Endothelial cell of umbilical vein (primary cell): ENCODE measurements around the gene ST6GALNAC2. TPM values are rescaled to one million over a fixed set of nuclear protein-coding genes. Genes with fewer than 3 reads are reported as not detected.
"Not testable (repeated sequence)": the region's sequence is repeated elsewhere in the genome, so short reads cannot be mapped to it uniquely, and the experiment has no call there.

Experiments
- BruUV-seq: library from RNA; stranded (reverse); fragments of 400-500 nt; replicated peaks from 2 replicates; lab custom pipeline; 2021; lab: Mats Ljungman, UMichigan
- CTCF ChIA-PET: fragments of 300-600, 350-600 bp; sonication (Branson Sonifier 250); formaldehyde crosslinking; loops from one replicate; lab custom pipeline; 2021; ENCODE audit warnings: antibody characterized with exemption, inconsistent platforms; lab: Charles Lee
- POLR2A ChIA-PET: fragments of 300-600, 350-600 bp; sonication (Branson Sonifier 250); formaldehyde crosslinking; loops from one replicate; lab custom pipeline; 2021; ENCODE audit warnings: antibody characterized with exemption, inconsistent platforms; lab: Charles Lee
- DNase-seq: peaks from one replicate; pipeline ENCODE4 v3.0.0-alpha.2; 2011; ENCODE audit warnings: low read depth, low spot score
- FAIRE-seq: peaks from 2 replicates; lab custom pipeline; 2011; peaks lifted over from hg19 to GRCh38; lab: Jason Lieb, UNC
- H2AFZ ChIP-seq: 2 replicates; pipeline ENCODE4 v1.6.0; 2012; ENCODE audit warnings: low read depth, low read length, control low read depth, inconsistent platforms
- H3K27ac ChIP-seq: 2 replicates; pipeline ENCODE4 v1.5.1; 2011; ENCODE audit warnings: low read depth, mild to moderate bottlenecking, control low read depth, low read length, moderate library complexity; ENCODE audit not compliant: insufficient read depth
- H3K27me3 ChIP-seq, 2 experiments: 2 replicates each; pipeline versions ENCODE4 v1.6.0 to v1.6.1; 2011; ENCODE audit warnings: low read length in 2 of 2, mixed read lengths in 1 of 2; ENCODE audit not compliant: control insufficient read depth in 2 of 2, insufficient read depth in 2 of 2
- H3K36me3 ChIP-seq, 2 experiments: 2 replicates in 1 of 2; 3 replicates in 1 of 2; pipeline ENCODE4 v1.5.1; 2011; ENCODE audit warnings: low read length in 2 of 2, mild to moderate bottlenecking in 1 of 2, moderate library complexity in 1 of 2; ENCODE audit not compliant: control insufficient read depth in 2 of 2, insufficient read depth in 2 of 2; ENCODE audit errors: extremely low read depth in 1 of 2
- H3K4me1 ChIP-seq: 3 replicates; pipeline ENCODE4 v1.5.1; 2011; ENCODE audit warnings: mild to moderate bottlenecking, low read length; ENCODE audit not compliant: control insufficient read depth, insufficient read depth; ENCODE audit errors: extremely low read depth
- H3K4me2 ChIP-seq: 2 replicates; pipeline ENCODE4 v1.6.1; 2011; ENCODE audit warnings: low read length, control low read depth, mixed read lengths; ENCODE audit not compliant: insufficient read depth
- H3K4me3 ChIP-seq, 3 experiments: fragments of 200-600 bp in 1 of 3; sonication (generic), shearing (Covaris generic) in 1 of 3; replicated peaks in 1 of 3; 2 replicates each; pipeline ENCODE4 v1.5.1; 2011 to 2016; ENCODE audit warnings: control low read depth in 3 of 3, low read length in 3 of 3, mild to moderate bottlenecking in 2 of 3, inconsistent platforms in 1 of 3, low read depth in 1 of 3, moderate library complexity in 1 of 3; ENCODE audit not compliant: insufficient read depth in 1 of 3
- H3K79me2 ChIP-seq: 2 replicates; pipeline ENCODE4 v1.6.0; 2012; ENCODE audit warnings: low read length, inconsistent platforms; ENCODE audit not compliant: control insufficient read depth, insufficient read depth
- H3K9ac ChIP-seq: replicated peaks from 2 replicates; pipeline ENCODE3; 2011; ENCODE audit warnings: low read length, control low read depth; ENCODE audit not compliant: insufficient read depth; ENCODE audit errors: extremely low read depth
- H3K9me1 ChIP-seq: replicated peaks from 3 replicates; pipeline ENCODE4 v1.6.0; 2011; ENCODE audit warnings: mild to moderate bottlenecking, low read length; ENCODE audit not compliant: control insufficient read depth, insufficient read depth; ENCODE audit errors: extremely low read depth
- H3K9me3 ChIP-seq: replicated peaks from 2 replicates; pipeline ENCODE4 v1.5.1; 2012; ENCODE audit warnings: low read length, inconsistent platforms; ENCODE audit not compliant: control insufficient read depth, insufficient read depth
- H4K20me1 ChIP-seq: replicated peaks from 2 replicates; pipeline ENCODE3; 2011; ENCODE audit warnings: mild to moderate bottlenecking, low read length; ENCODE audit not compliant: control insufficient read depth, insufficient read depth; ENCODE audit errors: extremely low read depth
- EZH2 ChIP-seq: IDR thresholded peaks from 2 replicates; pipeline ENCODE4 v1.6.1; 2012; ENCODE audit warnings: borderline replicate concordance, low read depth, mild to moderate bottlenecking, moderate library complexity, low read length, inconsistent platforms; ENCODE audit not compliant: severe bottlenecking
- FOS ChIP-seq: IDR thresholded peaks from 2 replicates; pipeline ENCODE4 v1.6.1; 2011; ENCODE audit warnings: mild to moderate bottlenecking, low read length, moderate library complexity, borderline replicate concordance; ENCODE audit not compliant: insufficient read depth
- GATA2 ChIP-seq: IDR thresholded peaks from 2 replicates; pipeline ENCODE4 v1.7.0; 2011; ENCODE audit warnings: low read depth, mild to moderate bottlenecking, moderate library complexity, mixed read lengths, low read length; ENCODE audit not compliant: insufficient read length, insufficient read depth
- JUN ChIP-seq: IDR thresholded peaks from 2 replicates; pipeline ENCODE4 v1.6.1; 2011; ENCODE audit warnings: borderline replicate concordance, low read depth; ENCODE audit not compliant: insufficient read length, insufficient read depth
- MYC ChIP-seq: IDR thresholded peaks from one replicate; pipeline ENCODE4 v1.6.1; 2011; ENCODE audit warnings: mild to moderate bottlenecking, low read depth, low read length
- POLR2A ChIP-seq: IDR thresholded peaks from 2 replicates; pipeline ENCODE4 v1.6.1; 2012; ENCODE audit warnings: low read depth, mild to moderate bottlenecking, control low read depth, low read length
- POLR2AphosphoS5 ChIP-seq: IDR thresholded peaks from 2 replicates; pipeline ENCODE4 v1.6.1; 2012; ENCODE audit warnings: low read depth, mild to moderate bottlenecking, control low read depth, low read length, moderate library complexity; ENCODE audit not compliant: insufficient read depth
- dilution Hi-C: fragments of 300-500 bp; cut with MboI; formaldehyde crosslinking; loops from one replicate; pipeline ENCODE4 v1.15.0; 2019; ENCODE audit warnings: low sequenced_read_pairs; ENCODE audit not compliant: extremely low pct_ligation_motif_present
- intact Hi-C: fragments of 100-400 bp; cut with micrococcal nuclease; formaldehyde crosslinking; loops from one replicate; pipeline ENCODE4 v1.10.0; 2022
- polyA plus RNA-seq, 4 experiments: library from polyadenylated mRNA; depleted of rRNA in 3 of 4; stranded (reverse) in 3 of 4; unstranded in 1 of 4; fragments of >200 nt; gene quantifications; 2 replicates each; pipeline versions ENCODE4 v1.2.1 to v1.2.3, GENCODE V29; 2011 to 2012; ENCODE audit warnings: missing spikeins in 1 of 4
- total RNA-seq: library from RNA; stranded (reverse); gene quantifications from 2 replicates; pipeline ENCODE4 v1.2.3, GENCODE V29; 2021
- TF ChIP-seq, protein P1 (sequence below): IDR thresholded peaks from 2 replicates; pipeline ENCODE4 v1.6.1; 2011; ENCODE audit not compliant: insufficient read depth, insufficient read length
- TF ChIP-seq, protein P2 (sequence below), 2 donors: IDR thresholded peaks; 1 replicate in 1 of 2; 2 replicates in 1 of 2; pipeline ENCODE4 v1.5.1; 2011; ENCODE audit warnings: low read length in 2 of 2, mild to moderate bottlenecking in 2 of 2, moderate library complexity in 2 of 2, control low read depth in 1 of 2, inconsistent platforms in 1 of 2, low read depth in 1 of 2; ENCODE audit not compliant: insufficient read depth in 1 of 2; ENCODE audit errors: extremely low read depth in 1 of 2

Gene ST6GALNAC2
- total and polyA plus RNA-seq, 2 donors (not counting 3 experiments of a cell fraction or from before 2014, with no cell fraction given) = 0.59 to 1.7 TPM

DNA sequence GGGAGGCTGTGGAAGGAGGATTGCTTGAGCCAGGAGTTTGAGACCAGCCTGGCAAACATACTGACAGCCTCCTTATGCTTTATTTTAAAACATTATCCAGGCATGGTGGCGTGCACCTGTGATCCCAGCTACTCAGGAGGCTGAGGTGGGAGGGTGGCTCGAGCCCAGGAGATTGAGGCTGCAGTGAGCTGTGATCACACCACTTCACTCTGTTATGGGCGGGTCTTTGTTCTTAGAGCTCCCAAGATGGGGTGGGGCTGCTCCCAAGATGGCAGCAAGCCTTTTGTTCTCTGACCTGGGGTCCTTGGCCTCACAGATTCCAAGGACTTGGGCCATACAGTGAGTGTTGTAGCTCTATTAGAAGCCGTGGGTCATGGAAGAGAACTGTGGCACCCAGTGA, 26.1 kb upstream of the ST6GALNAC2 start:
- Histone ChIP-seq H3K27ac (no peak overlapping the region), H4K20me1 (no peaks in the 10 kb centered on the region), H3K9me3 (no peaks in the 10 kb centered on the region), H3K4me1 (no peaks in the 10 kb centered on the region), H3K79me2 (no peaks in the 10 kb centered on the region), H2AFZ (no peak overlapping the region), H3K4me3 (no peak overlapping the region), H3K36me3 (no peaks in the 10 kb centered on the region), H3K9me1 (no peaks in the 10 kb centered on the region), H3K4me2 (no peak overlapping the region), H3K27me3 (no peaks in the 10 kb centered on the region), H3K9ac (no peak overlapping the region)
- DNase-seq (no peak), FAIRE-seq (no peak)
- ChIA-PET CTCF (interaction anchor here (0.9 to 2.0 kb wide), 3 partner anchors 12 to 53 kb away, joined by 3 to 11 read pairs (median 3); no protein-coding TSS in a partner anchor), POLR2A (no interaction called here)
- BruUV-seq = no TSS peak
- intact Hi-C loops (no loop called here), dilution Hi-C loops (no loop called here)
- TF ChIP-seq FOS = no peak
- TF ChIP-seq GATA2 = no peak
- TF ChIP-seq, protein P1, sequence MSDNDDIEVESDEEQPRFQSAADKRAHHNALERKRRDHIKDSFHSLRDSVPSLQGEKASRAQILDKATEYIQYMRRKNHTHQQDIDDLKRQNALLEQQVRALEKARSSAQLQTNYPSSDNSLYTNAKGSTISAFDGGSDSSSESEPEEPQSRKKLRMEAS = no peak
- TF ChIP-seq POLR2A = no peak
- TF ChIP-seq, protein P2, sequence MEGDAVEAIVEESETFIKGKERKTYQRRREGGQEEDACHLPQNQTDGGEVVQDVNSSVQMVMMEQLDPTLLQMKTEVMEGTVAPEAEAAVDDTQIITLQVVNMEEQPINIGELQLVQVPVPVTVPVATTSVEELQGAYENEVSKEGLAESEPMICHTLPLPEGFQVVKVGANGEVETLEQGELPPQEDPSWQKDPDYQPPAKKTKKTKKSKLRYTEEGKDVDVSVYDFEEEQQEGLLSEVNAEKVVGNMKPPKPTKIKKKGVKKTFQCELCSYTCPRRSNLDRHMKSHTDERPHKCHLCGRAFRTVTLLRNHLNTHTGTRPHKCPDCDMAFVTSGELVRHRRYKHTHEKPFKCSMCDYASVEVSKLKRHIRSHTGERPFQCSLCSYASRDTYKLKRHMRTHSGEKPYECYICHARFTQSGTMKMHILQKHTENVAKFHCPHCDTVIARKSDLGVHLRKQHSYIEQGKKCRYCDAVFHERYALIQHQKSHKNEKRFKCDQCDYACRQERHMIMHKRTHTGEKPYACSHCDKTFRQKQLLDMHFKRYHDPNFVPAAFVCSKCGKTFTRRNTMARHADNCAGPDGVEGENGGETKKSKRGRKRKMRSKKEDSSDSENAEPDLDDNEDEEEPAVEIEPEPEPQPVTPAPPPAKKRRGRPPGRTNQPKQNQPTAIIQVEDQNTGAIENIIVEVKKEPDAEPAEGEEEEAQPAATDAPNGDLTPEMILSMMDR (IDR thresholded peaks at IDR 0.05; ENCODE audit: extremely low read depth in 1 of 2, insufficient read depth in 1 of 2, low read depth in 1 of 2, low read length in 2 of 2) = no peak
- TF ChIP-seq POLR2AphosphoS5 = no peak
- TF ChIP-seq MYC = no peak
- TF ChIP-seq EZH2 = no peak
- TF ChIP-seq JUN = no peak

DNA sequence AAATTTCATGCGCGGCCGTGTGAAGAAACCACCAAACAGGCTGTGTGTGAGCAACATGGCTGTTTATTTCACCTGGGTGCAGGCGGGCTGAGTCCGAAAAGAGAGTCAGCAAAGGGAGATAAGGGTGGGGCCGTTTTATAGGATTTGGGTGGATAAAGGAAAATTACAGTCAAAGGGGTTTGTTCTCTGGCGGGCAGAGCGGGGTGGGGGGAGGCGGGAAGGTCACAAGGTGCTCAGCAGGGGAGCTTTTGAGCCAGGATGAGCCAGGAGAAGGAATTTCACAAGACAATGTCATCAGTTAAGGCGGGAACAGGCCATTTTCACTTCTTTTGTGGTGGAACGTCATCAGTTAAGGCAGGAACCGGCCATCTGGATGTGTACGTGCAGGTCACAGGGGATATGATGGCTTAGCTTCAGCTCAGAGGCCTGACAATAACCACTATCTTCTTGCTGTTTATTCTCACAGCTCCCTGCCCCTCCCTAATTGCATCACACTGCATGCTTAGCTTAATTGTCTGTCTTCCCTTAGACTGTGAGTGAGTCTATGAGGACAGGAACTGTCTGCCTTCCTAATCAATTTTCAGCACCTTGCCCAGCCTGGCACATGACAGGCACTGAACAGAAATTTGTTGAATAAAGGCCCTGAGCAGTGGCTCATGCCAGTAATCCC, 25.6 kb upstream of the ST6GALNAC2 start:
- H3K4me3 ChIP-seq, POLR2A ChIA-PET, FAIRE-seq, H3K4me2 ChIP-seq, H3K4me1 ChIP-seq, H3K79me2 ChIP-seq, H3K9me1 ChIP-seq, dilution Hi-C loops, intact Hi-C loops, BruUV-seq, H3K36me3 ChIP-seq, H3K27me3 ChIP-seq, DNase-seq, H2AFZ ChIP-seq, H4K20me1 ChIP-seq, H3K9ac ChIP-seq, H3K9me3 ChIP-seq, H3K27ac ChIP-seq: not testable (repeated sequence)
- CTCF ChIA-PET = interaction anchor here (0.9 to 2.0 kb wide), 3 partner anchors 13 to 54 kb away, joined by 3 to 11 read pairs (median 3); no protein-coding TSS in a partner anchor

DNA sequence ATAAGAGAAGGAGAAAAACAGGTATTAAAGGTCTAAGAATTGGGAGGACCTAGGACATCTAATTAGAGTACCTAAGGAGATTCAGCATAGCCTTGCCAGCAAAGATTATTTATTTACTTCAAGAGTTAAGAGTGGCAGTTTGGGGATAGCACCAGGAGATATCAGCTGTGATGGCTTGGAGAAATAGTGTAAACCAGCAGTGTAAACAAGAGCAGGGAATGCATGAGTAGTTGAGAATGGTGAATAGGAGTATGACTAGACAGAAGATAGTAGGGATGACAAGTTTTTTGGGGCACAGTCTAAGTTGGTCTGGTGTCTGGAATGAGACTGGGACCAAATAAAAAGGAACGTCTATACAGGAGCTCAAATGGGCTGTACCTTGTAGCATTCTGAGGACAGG, 21.0 kb upstream of the ST6GALNAC2 start:
- H3K9ac ChIP-seq, FAIRE-seq, POLR2A ChIA-PET, H3K36me3 ChIP-seq, H3K4me1 ChIP-seq, dilution Hi-C loops, H3K27ac ChIP-seq, intact Hi-C loops, H3K9me1 ChIP-seq, H3K9me3 ChIP-seq, H3K4me2 ChIP-seq, CTCF ChIA-PET, DNase-seq, BruUV-seq, H3K27me3 ChIP-seq, H2AFZ ChIP-seq, H3K79me2 ChIP-seq, H3K4me3 ChIP-seq, H4K20me1 ChIP-seq: not testable (repeated sequence)
